Sigmoid colon (tissue), 4 donors: ENCODE data around the gene SDHAF1.

ENCODE experiments used
- CTCF ChIP-seq, 4 experiments: fragments of 450-650 bp in 3 of 4; fragments of 200-600 bp in 1 of 4; IDR thresholded peaks; one replicate each; pipeline ENCODE4 v1.5.1; 2016 to 2019; ENCODE audit warnings: antibody characterized with exemption in 4 of 4, mild to moderate bottlenecking in 3 of 4, moderate library complexity in 2 of 4
- POLR2AphosphoS5 ChIP-seq, 4 donors: sonication (generic); formaldehyde crosslinking; IDR thresholded peaks; one replicate each; pipeline ENCODE4 v1.6.1; 2017; ENCODE audit warnings: antibody characterized with exemption in 4 of 4

- TF ChIP-seq POLR2AphosphoS5 (IDR thresholded peaks at IDR 0.05) (peak; percentile 44 to 67 (median 50)), CTCF (IDR thresholded peaks at IDR 0.05) (peak in 2 of 4 experiments; percentile 11 to 15)
These were observed 37.5 kb downstream of the SDHAF1 start, which contains the start of gene CLIP3 for GRCh38 chr19:36032251-36033104.
